ENCODE data around the gene RXFP4.
"Not testable (repeated sequence)": the region's sequence is repeated elsewhere in the genome, so short reads cannot be mapped to it uniquely, and the experiment has no call there.

The RXFP4 gene

GRCh38 chr1:155978973-155979429, 37.6 kb downstream of the RXFP4 start:
- DNase-seq (ENCODE audit: low spot score): no peak

- no peak for DNase-seq (ENCODE audit: low spot score)
Measured at GRCh38 chr1:155979597-155980343, 38.3 kb downstream of the RXFP4 start.

- peak; percentile 43 for DNase-seq (ENCODE audit: low spot score)
Measured at GRCh38 chr1:155981266-155982088, 40.0 kb downstream of the RXFP4 start.

GRCh38 chr1:155982106-155982505, 40.7 kb downstream of the RXFP4 start:
- DNase-seq (ENCODE audit: low spot score): no peak

GRCh38 chr1:155983191-155984024, 42.0 kb downstream of the RXFP4 start:
- DNase-seq (ENCODE audit: low spot score): peak; percentile 92

GRCh38 chr1:155984341-155984740, 42.9 kb downstream of the RXFP4 start:
- no peak for DNase-seq (ENCODE audit: low spot score)

- DNase-seq (ENCODE audit: low spot score): not testable (repeated sequence)
Measured at GRCh38 chr1:155984903-155985645, 43.6 kb downstream of the RXFP4 start.

- DNase-seq (ENCODE audit: low spot score): peak; percentile 64
Measured at GRCh38 chr1:155989242-155990004, 48.0 kb downstream of the RXFP4 start.

GRCh38 chr1:155990005-155990739, 48.7 kb downstream of the RXFP4 start:
- no peak for DNase-seq (ENCODE audit: low spot score)

All from LoVo (cell line).